IPS DF 6.9 (cell line): ENCODE results near the gene EDC4.

Source experiments
- DNase-seq: peaks from one replicate; pipeline ENCODE4 v3.0.0-alpha.2; 2013; ENCODE audit warnings: low read depth, low spot score
- H3K27ac ChIP-seq: one replicate; pipeline ENCODE4 v1.5.1; 2013; ENCODE audit warnings: low read length, control low read depth
- H3K27me3 ChIP-seq: 2 replicates; pipeline ENCODE4 v1.6.1; 2013; ENCODE audit warnings: mild to moderate bottlenecking, low read length; ENCODE audit not compliant: control insufficient read depth, insufficient read depth
- H3K36me3 ChIP-seq: 2 replicates; pipeline ENCODE4 v1.6.1; 2013; ENCODE audit warnings: low read length; ENCODE audit not compliant: control insufficient read depth, insufficient read depth
- H3K4me1 ChIP-seq: 2 replicates; pipeline ENCODE4 v1.6.1; 2013; ENCODE audit warnings: low read length; ENCODE audit not compliant: control insufficient read depth, insufficient read depth
- H3K4me3 ChIP-seq: 2 replicates; pipeline ENCODE4 v1.5.1; 2013; ENCODE audit warnings: mild to moderate bottlenecking, low read length
- H3K9me3 ChIP-seq: 2 replicates; pipeline ENCODE4 v1.6.1; 2013; ENCODE audit warnings: low read length, inconsistent platforms; ENCODE audit not compliant: control insufficient read depth, insufficient read depth
- WGBS: extraction: QIAGEN DNeasy Blood & Tissue Kit; methylation state at CpG from one replicate; pipeline ENCODE4 v1.1.7; 2013; ENCODE audit warnings: mixed read lengths, missing lambda C conversion rate; ENCODE audit not compliant: insufficient read length, insufficient coverage; 5-methylcytosine and 5-hydroxymethylcytosine counted together

The EDC4 gene

GRCh38 chr16:67848118-67848517 lies 24.7 kb upstream of the EDC4 start:
- peak overlapping the region; percentile 84; the same call in 1 of the 2 replicates for H3K4me3 ChIP-seq
- H3K36me3 ChIP-seq: no peaks in the 10 kb centered on the region
- peaks cover 5% of the 10 kb centered on the region; the same call in 1 of the 2 replicates for H3K4me1 ChIP-seq
- no peaks in the 10 kb centered on the region for H3K27me3 ChIP-seq
- DNase-seq: no peak
- WGBS: no CpG with 5 or more reads among the region's 11 CpGs
- no peak overlapping the region for H3K27ac ChIP-seq
- no peaks in the 10 kb centered on the region for H3K9me3 ChIP-seq

DNA sequence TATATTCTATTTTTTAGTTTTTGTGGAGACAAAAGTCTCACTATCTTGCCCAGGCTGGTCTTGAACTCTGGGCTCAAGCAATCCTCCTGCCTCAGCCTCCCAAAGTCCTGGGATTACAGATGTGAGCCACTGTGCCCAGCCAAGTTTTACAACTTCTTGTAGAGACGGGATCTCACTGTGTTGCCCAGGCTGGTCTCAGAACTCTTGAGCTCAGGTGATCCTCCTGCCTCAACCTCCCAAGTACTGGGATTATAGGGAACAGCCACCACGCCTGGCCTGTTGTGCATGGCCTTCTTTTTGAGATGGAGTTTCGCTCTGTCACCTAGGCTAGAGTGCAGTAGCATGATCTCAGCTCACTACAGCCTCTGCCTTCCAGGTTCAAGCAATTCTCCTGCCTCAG lies 19.2 kb upstream of the EDC4 start:
- H3K36me3 ChIP-seq: no peaks in the 10 kb centered on the region
- peaks cover 4% of the 10 kb centered on the region; the same call in 1 of the 2 replicates for H3K4me1 ChIP-seq
- no CpG with 5 or more reads among the region's 3 CpGs for WGBS
- no peaks in the 10 kb centered on the region for H3K27me3 ChIP-seq
- no peaks in the 10 kb centered on the region for H3K9me3 ChIP-seq
- no peak for DNase-seq
- H3K27ac ChIP-seq: no peak overlapping the region
- no peak overlapping the region for H3K4me3 ChIP-seq

- DNase-seq: no peak
- whole genome bisulfite sequencing: no CpG with 5 or more reads among the region's 10 CpGs
- H3K4me1 ChIP-seq: peaks cover 4% of the 10 kb centered on the region; the same call in 1 of the 2 replicates
- no peaks in the 10 kb centered on the region for H3K27me3 ChIP-seq
- H3K4me3 ChIP-seq: no peak overlapping the region
- H3K27ac ChIP-seq: no peak overlapping the region
- peaks cover 4% of the 10 kb centered on the region for H3K36me3 ChIP-seq
- no peaks in the 10 kb centered on the region for H3K9me3 ChIP-seq
Observed at GRCh38 chr16:67855789-67856188, 17.1 kb upstream of the EDC4 start.

DNA sequence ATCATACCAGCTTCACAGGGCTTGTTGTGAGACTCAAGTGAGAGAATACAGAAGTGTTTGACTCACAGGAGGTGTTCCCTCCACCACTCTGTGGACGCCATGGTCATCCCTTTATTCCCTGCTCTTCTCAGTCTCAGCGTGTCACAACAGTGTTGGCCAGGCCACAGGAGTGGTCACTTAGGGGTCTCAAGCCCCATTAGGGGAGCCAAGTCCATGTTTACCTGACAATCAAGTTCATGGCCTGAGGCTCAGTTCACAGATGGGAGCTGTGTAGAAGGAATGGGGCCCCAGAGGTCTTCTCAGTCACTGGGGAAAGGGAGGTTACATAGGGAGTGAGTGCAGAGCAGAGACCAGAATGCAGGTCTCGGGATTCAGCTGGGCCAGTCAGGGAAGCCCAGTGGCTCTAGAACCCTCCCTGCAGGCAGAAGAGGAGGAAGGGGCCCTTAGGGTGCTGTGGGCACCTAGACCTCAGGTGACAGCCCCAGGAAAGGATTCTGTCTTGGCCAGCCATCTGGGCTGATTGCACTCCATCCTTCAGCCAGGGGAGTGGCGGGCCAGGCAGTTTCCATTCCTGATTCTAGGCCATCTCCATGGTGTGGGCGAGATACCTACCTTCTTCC lies 15.8 kb upstream of the EDC4 start:
- H3K27me3 ChIP-seq: no peaks in the 10 kb centered on the region
- no peak overlapping the region for H3K4me3 ChIP-seq
- peaks cover 4% of the 10 kb centered on the region; the same call in 1 of the 2 replicates for H3K4me1 ChIP-seq
- DNase-seq: no peak
- H3K9me3 ChIP-seq: no peaks in the 10 kb centered on the region
- H3K27ac ChIP-seq: no peak overlapping the region
- WGBS: no CpG with 5 or more reads among the region's 5 CpGs
- peaks cover 7% of the 10 kb centered on the region for H3K36me3 ChIP-seq

- Histone ChIP-seq H3K27ac (no peak overlapping the region), H3K27me3 (no peaks in the 10 kb centered on the region), H3K4me1 (peaks cover 4% of the 10 kb centered on the region; the same call in 1 of the 2 replicates), H3K4me3 (no peak overlapping the region), H3K36me3 (peaks cover 7% of the 10 kb centered on the region), H3K9me3 (no peaks in the 10 kb centered on the region)
- no peak for DNase-seq
- WGBS: no CpG with 5 or more reads among the region's 3 CpGs
Observed at GRCh38 chr16:67857547-67858233, 15.2 kb upstream of the EDC4 start.

GRCh38 chr16:67858500-67858899 lies 14.4 kb upstream of the EDC4 start:
- Histone ChIP-seq H3K4me1 (peaks cover 4% of the 10 kb centered on the region; the same call in 1 of the 2 replicates), H3K9me3 (no peaks in the 10 kb centered on the region), H3K27me3 (no peaks in the 10 kb centered on the region), H3K36me3 (peaks cover 7% of the 10 kb centered on the region), H3K4me3 (no peak overlapping the region), H3K27ac (no peak overlapping the region)
- WGBS: no CpG with 5 or more reads among the region's 4 CpGs
- no peak for DNase-seq

GRCh38 chr16:67860589-67861398 lies 12.1 kb upstream of the EDC4 start:
- no peak overlapping the region for H3K27ac ChIP-seq
- no CpG with 5 or more reads among the region's 8 CpGs for WGBS
- H3K4me3 ChIP-seq: no peak overlapping the region
- peaks cover 13% of the 10 kb centered on the region for H3K36me3 ChIP-seq
- no peak for DNase-seq
- peaks cover 4% of the 10 kb centered on the region; the same call in 1 of the 2 replicates for H3K4me1 ChIP-seq
- H3K9me3 ChIP-seq: no peaks in the 10 kb centered on the region
- no peaks in the 10 kb centered on the region for H3K27me3 ChIP-seq

DNA sequence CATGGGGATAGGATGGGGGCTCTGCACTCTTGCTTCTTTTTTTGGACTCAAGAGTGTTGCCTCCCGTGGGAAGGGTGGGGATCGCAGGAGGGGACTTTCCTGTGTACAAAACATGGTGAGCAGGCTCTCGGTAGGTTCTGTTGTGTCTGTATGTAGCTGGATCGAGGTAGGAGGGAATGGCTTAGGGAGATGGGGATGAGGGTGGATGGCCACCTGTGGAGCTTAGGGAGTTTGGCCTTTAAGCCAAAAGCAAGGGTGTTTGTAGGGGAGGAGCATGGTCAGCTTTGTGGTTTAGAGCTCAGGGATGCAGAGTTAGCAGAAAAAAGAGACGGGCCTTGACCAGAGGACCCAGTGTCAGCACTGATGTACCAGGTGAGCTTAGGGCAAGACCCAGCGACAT lies 11.0 kb upstream of the EDC4 start:
- no peak for DNase-seq
- Histone ChIP-seq H3K36me3 (peaks cover 13% of the 10 kb centered on the region), H3K4me3 (no peak overlapping the region), H3K27me3 (no peaks in the 10 kb centered on the region), H3K9me3 (no peaks in the 10 kb centered on the region), H3K4me1 (peaks cover 3% of the 10 kb centered on the region; the same call in 1 of the 2 replicates), H3K27ac (no peak overlapping the region)
- WGBS: no CpG with 5 or more reads among the region's 6 CpGs

DNA sequence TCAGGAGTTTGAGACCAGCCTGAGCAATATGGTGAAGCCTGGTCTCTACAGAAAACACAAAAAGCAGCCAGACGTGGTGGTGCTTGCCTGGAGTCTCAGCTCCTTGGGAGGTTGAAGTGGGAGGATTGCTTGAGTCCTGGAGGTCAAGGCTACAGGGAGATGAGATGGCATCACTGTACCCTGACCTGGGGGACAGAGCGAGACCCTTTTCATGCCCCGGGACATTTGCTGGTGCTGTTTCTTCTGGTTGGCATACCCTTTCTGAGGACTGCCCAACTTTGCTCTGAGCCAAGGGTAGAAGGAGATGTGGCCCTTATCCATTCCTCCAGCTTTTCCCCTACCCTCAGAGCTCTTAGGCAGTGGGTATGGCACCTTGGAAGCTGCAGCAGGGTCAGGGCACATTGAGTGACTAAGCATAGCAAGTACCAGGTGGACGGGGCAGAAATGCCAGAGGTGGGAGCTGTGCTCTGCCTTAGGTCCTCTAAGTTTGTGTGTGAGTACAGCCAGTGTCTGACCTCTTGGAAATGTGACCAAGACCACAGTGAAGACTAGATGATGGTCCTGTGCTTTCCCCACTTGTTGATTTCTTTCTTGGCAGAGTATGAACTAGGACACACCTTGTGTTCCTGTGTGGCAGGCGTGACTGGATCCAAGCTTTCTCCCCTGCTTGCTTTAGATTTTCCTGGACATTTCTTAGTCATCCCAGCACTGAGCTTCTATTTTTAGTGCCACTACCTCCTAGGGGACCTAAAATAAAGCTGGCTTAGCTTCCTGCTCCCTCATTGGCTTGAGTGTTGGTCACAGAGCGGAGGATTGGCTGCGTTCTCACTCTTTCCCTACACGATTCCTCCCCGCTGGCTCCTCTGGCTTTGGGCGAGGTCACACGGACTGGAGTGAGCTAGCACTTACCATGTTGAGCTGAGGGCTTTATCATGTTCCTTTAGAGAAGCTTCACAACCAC lies 9.9 kb upstream of the EDC4 start:
- no peak for DNase-seq
- peaks cover 15% of the 10 kb centered on the region for H3K36me3 ChIP-seq
- no peaks in the 10 kb centered on the region for H3K9me3 ChIP-seq
- no CpG with 5 or more reads among the region's 11 CpGs for WGBS
- H3K4me3 ChIP-seq: no peak overlapping the region
- H3K27ac ChIP-seq: no peak overlapping the region
- no peaks in the 10 kb centered on the region for H3K4me1 ChIP-seq
- H3K27me3 ChIP-seq: no peaks in the 10 kb centered on the region
